ENCODE measurements around the gene BLOC1S1. TPM values are rescaled to one million over a fixed set of nuclear protein-coding genes. Genes with fewer than 3 reads are reported as not detected.

Gene BLOC1S1
- polyA plus RNA-seq, 2 of the 4 experiments (the other 2 are of a cell fraction), result 112 to 138 TPM

GRCh38 chr12:55694188-55694515 lies 21.7 kb upstream of the BLOC1S1 start:
- ChIA-PET CTCF (interaction anchor here (3.3 kb wide), 1 partner anchor 13 kb away, joined by 12 read pairs; a partner anchor contains a TSS), POLR2A (no interaction called here)
- no peak for DNase-seq (ENCODE audit: low read depth in 1 of 2, low spot score in 1 of 2)

GRCh38 chr12:55694651-55695050 lies 21.2 kb upstream of the BLOC1S1 start:
- Histone ChIP-seq H3K9me3 (no peaks in the 10 kb centered on the region), H3K4me2 (no peak overlapping the region), H3K4me3 (no peak overlapping the region), H3K4me1 (no peaks in the 10 kb centered on the region), H3K27ac (no peak overlapping the region)
- 59% methylated on average over 3 of the region's 4 CpGs for WGBS (ENCODE audit: missing lambda C conversion rate)
- FAIRE-seq (no peak), DNase-seq (ENCODE audit: low read depth in 1 of 2, low spot score in 1 of 2) (no peak), ATAC-seq (no peak)
- CTCF ChIA-PET, result no interaction called here
- no peak for TF ChIP-seq RFX5 (IDR thresholded peaks at IDR 0.05)
- no peak for TF ChIP-seq MAFK (IDR thresholded peaks at IDR 0.05; ENCODE audit: partially characterized antibody)
- no peak for TF ChIP-seq FOSB (CRISPR knock-in tag; IDR thresholded peaks at IDR 0.05)
- POLR2A ChIA-PET, result no interaction called here

More at GRCh38 chr12:55694188-55694515, 21.7 kb upstream of the BLOC1S1 start:
- Histone ChIP-seq H3K4me1 (no peaks in the 10 kb centered on the region), H3K27ac (no peak overlapping the region), H3K4me3 (no peak overlapping the region), H3K9me3 (no peaks in the 10 kb centered on the region), H3K4me2 (no peak overlapping the region)
- no peak for ATAC-seq
- no peak for FAIRE-seq
- TF ChIP-seq CBX8 (IDR thresholded peaks at IDR 0.05), result no peak
- TF ChIP-seq HDAC2 (IDR thresholded peaks at IDR 0.05), result no peak
- no peak for TF ChIP-seq NR3C1 (IDR thresholded peaks at IDR 0.05)
- no peak for TF ChIP-seq CEBPB (IDR thresholded peaks at IDR 0.05)
- TF ChIP-seq POLR2AphosphoS2 (conservative IDR thresholded peaks at IDR 0.05; ENCODE audit: low read length), result no peak
- no peak for TF ChIP-seq MAX (IDR thresholded peaks at IDR 0.05)
- TF ChIP-seq TP53 (CRISPR knock-in tag; IDR thresholded peaks at IDR 0.05), result no peak
- TF ChIP-seq HEYL (CRISPR knock-in tag; IDR thresholded peaks at IDR 0.05), result no peak
- 95% methylated on average over 6 of the region's 7 CpGs for WGBS (ENCODE audit: missing lambda C conversion rate)

- Histone ChIP-seq H3K9me3 (no peaks in the 10 kb centered on the region), H3K4me1 (no peaks in the 10 kb centered on the region), H3K27ac (no peak overlapping the region), H3K4me3 (no peak overlapping the region), H3K4me2 (no peak overlapping the region)
- POLR2A ChIA-PET, result no interaction called here
- no peak for TF ChIP-seq USF2 (IDR thresholded peaks at IDR 0.05)
- no peak for TF ChIP-seq HOXB13 (CRISPR knock-in tag; IDR thresholded peaks at IDR 0.05; ENCODE audit: low read depth)
- no peak for TF ChIP-seq CBX8 (IDR thresholded peaks at IDR 0.05)
- CTCF ChIA-PET, result interaction anchor here (1.3 to 1.7 kb wide), 2 partner anchors 10 to 14 kb away, joined by 5 read pairs; a partner anchor contains a TSS
- 46% methylated on average over 7 of the region's 7 CpGs for WGBS (ENCODE audit: missing lambda C conversion rate)
- DNase-seq (ENCODE audit: low read depth in 1 of 2, low spot score in 1 of 2) (no peak), ATAC-seq (no peak), FAIRE-seq (no peak)
Measured at GRCh38 chr12:55695349-55695748, 20.5 kb upstream of the BLOC1S1 start.

GRCh38 chr12:55696141-55696540 lies 19.7 kb upstream of the BLOC1S1 start:
- Histone ChIP-seq H3K4me3 (no peak overlapping the region), H3K9me3 (no peaks in the 10 kb centered on the region), H3K4me1 (no peaks in the 10 kb centered on the region), H3K4me2 (no peak overlapping the region), H3K27ac (no peak overlapping the region)
- ATAC-seq (no peak), FAIRE-seq (no peak), DNase-seq (ENCODE audit: low read depth in 1 of 2, low spot score in 1 of 2) (no peak)
- 67% methylated on average over 6 of the region's 6 CpGs for WGBS (ENCODE audit: missing lambda C conversion rate)
- ChIA-PET CTCF (interaction anchor here (0.9 to 1.7 kb wide), 5 partner anchors 9 to 15 kb away, joined by 3 to 5 read pairs (median 3); a partner anchor contains a TSS), POLR2A (no interaction called here)
- TF ChIP-seq MYC (IDR thresholded peaks at IDR 0.05; ENCODE audit: borderline replicate concordance, low read length), result no peak
- TF ChIP-seq GATA3 (IDR thresholded peaks at IDR 0.05; ENCODE audit: borderline replicate concordance), result no peak
- no peak for TF ChIP-seq RCOR1 (IDR thresholded peaks at IDR 0.05; ENCODE audit: low read depth, low read length)
- TF ChIP-seq BHLHE40 (IDR thresholded peaks at IDR 0.05; ENCODE audit: low read depth, low read length), result no peak
- no peak for TF ChIP-seq FOXS1 (CRISPR knock-in tag; IDR thresholded peaks at IDR 0.05)

GRCh38 chr12:55696796-55697462 lies 18.9 kb upstream of the BLOC1S1 start:
- CTCF ChIA-PET, result interaction anchor here (1.1 to 1.7 kb wide), 5 partner anchors 9 to 15 kb away, joined by 3 to 5 read pairs (median 3); a partner anchor contains a TSS
- Histone ChIP-seq H3K4me3 (no peak overlapping the region), H3K4me2 (no peak overlapping the region), H3K27ac (no peak overlapping the region), H3K9me3 (no peaks in the 10 kb centered on the region), H3K4me1 (no peaks in the 10 kb centered on the region)
- POLR2A ChIA-PET, result no interaction called here
- TF ChIP-seq SMC3 (IDR thresholded peaks at IDR 0.05), result no peak
- no peak for ATAC-seq
- DNase-seq (ENCODE audit: low read depth in 1 of 2, low spot score in 1 of 2), result no peak
- WGBS (ENCODE audit: missing lambda C conversion rate), result 53% methylated on average over 17 of the region's 19 CpGs
- FAIRE-seq, result no peak

Measured in A549 (cell line).